ENCODE results near the gene ABHD2.

Gene ABHD2

GRCh38 chr15:89171136-89172072 is 83.1 kb downstream of the ABHD2 start:
- no peak for TF ChIP-seq CTCF (IDR thresholded peaks at IDR 0.05)
- Histone ChIP-seq H3K27me3 (ENCODE audit: control insufficient read depth, insufficient read depth, low read length) (no peaks in the 10 kb centered on the region), H3K4me1 (no peaks in the 10 kb centered on the region), H3K9me3 (ENCODE audit: control insufficient read depth, low read length) (no peaks in the 10 kb centered on the region), H3K9ac (no peak overlapping the region), H3K4me3 (ENCODE audit: low read depth, low read length) (no peak overlapping the region), H2AFZ (no peak overlapping the region), H3K36me3 (ENCODE audit: control insufficient read depth, insufficient read depth, low read length) (no peaks in the 10 kb centered on the region), H3K4me2 (ENCODE audit: low read length) (no peak overlapping the region), H3K27ac (no peak overlapping the region), H3K79me2 (no peaks in the 10 kb centered on the region)

GRCh38 chr15:89172921-89173320 is 84.7 kb downstream of the ABHD2 start:
- Histone ChIP-seq H3K9me3 (ENCODE audit: control insufficient read depth, low read length) (no peaks in the 10 kb centered on the region), H3K27me3 (ENCODE audit: control insufficient read depth, insufficient read depth, low read length) (no peaks in the 10 kb centered on the region), H2AFZ (no peak overlapping the region), H3K27ac (no peak overlapping the region), H3K4me2 (ENCODE audit: low read length) (no peak overlapping the region), H3K4me3 (ENCODE audit: low read depth, low read length) (no peak overlapping the region), H3K36me3 (ENCODE audit: control insufficient read depth, insufficient read depth, low read length) (no peaks in the 10 kb centered on the region), H3K4me1 (no peaks in the 10 kb centered on the region), H3K9ac (no peak overlapping the region), H3K79me2 (no peaks in the 10 kb centered on the region)
- TF ChIP-seq CTCF (IDR thresholded peaks at IDR 0.05): no peak

- H3K4me1 ChIP-seq: no peaks in the 10 kb centered on the region
Measured at GRCh38 chr15:89174476-89174875, 86.2 kb downstream of the ABHD2 start.

GRCh38 chr15:89175617-89176191 is 87.4 kb downstream of the ABHD2 start:
- no peak overlapping the region for H3K9ac ChIP-seq

More at GRCh38 chr15:89174476-89174875, 86.2 kb downstream of the ABHD2 start:
- Histone ChIP-seq H2AFZ (no peak overlapping the region), H3K9ac (no peak overlapping the region), H3K9me3 (ENCODE audit: control insufficient read depth, low read length) (no peaks in the 10 kb centered on the region), H3K4me2 (ENCODE audit: low read length) (no peak overlapping the region), H3K27me3 (ENCODE audit: control insufficient read depth, insufficient read depth, low read length) (no peaks in the 10 kb centered on the region), H3K36me3 (ENCODE audit: control insufficient read depth, insufficient read depth, low read length) (no peaks in the 10 kb centered on the region), H3K79me2 (no peaks in the 10 kb centered on the region), H3K4me3 (ENCODE audit: low read depth, low read length) (no peak overlapping the region), H3K27ac (no peak overlapping the region)
- no peak for TF ChIP-seq CTCF (IDR thresholded peaks at IDR 0.05)

More at GRCh38 chr15:89175617-89176191, 87.4 kb downstream of the ABHD2 start:
- Histone ChIP-seq H3K4me2 (ENCODE audit: low read length) (no peak overlapping the region), H3K4me3 (ENCODE audit: low read depth, low read length) (no peak overlapping the region), H2AFZ (no peak overlapping the region), H3K27me3 (ENCODE audit: control insufficient read depth, insufficient read depth, low read length) (no peaks in the 10 kb centered on the region), H3K79me2 (no peaks in the 10 kb centered on the region), H3K4me1 (no peaks in the 10 kb centered on the region), H3K9me3 (ENCODE audit: control insufficient read depth, low read length) (no peaks in the 10 kb centered on the region), H3K36me3 (ENCODE audit: control insufficient read depth, insufficient read depth, low read length) (no peaks in the 10 kb centered on the region), H3K27ac (no peak overlapping the region)
- TF ChIP-seq CTCF (IDR thresholded peaks at IDR 0.05): no peak

Measured in parathyroid adenoma (tissue), 2 donors.